Limb (tissue), 2 donors: Measurements from ENCODE around the gene OSBP.
"Not testable (repeated sequence)": the region's sequence is repeated elsewhere in the genome, so short reads cannot be mapped to it uniquely, and the experiment has no call there.

Experiments used
- DNase-seq, 2 donors: peaks; one replicate each; pipeline ENCODE4 v3.0.0-alpha.2; 2016; ENCODE audit errors: extremely low spot score in 2 of 2

The OSBP gene

GRCh38 chr11:59555601-59556114 is 59.9 kb downstream of the OSBP start:
- peak in 1 of 2 donors; percentile 54 for DNase-seq

- DNase-seq, result no peak
Measured at GRCh38 chr11:59553323-59553722, 62.3 kb downstream of the OSBP start.

- no peak for DNase-seq
Measured at GRCh38 chr11:59552844-59553243, 62.7 kb downstream of the OSBP start.

GRCh38 chr11:59551659-59552521 is 63.7 kb downstream of the OSBP start:
- DNase-seq, result peak; percentile 58 to 69

- peak; percentile 85 to 89 for DNase-seq
Measured at GRCh38 chr11:59550842-59551658, 64.5 kb downstream of the OSBP start.

GRCh38 chr11:59550368-59550841 is 65.2 kb downstream of the OSBP start:
- DNase-seq, result peak; percentile 80 to 90

- DNase-seq, result no peak
Measured at GRCh38 chr11:59548309-59548656, 67.3 kb downstream of the OSBP start.

GRCh38 chr11:59547605-59548308 is 67.8 kb downstream of the OSBP start:
- DNase-seq, result not testable (repeated sequence)

GRCh38 chr11:59545179-59546020 is 70.2 kb downstream of the OSBP start:
- no peak for DNase-seq

- no peak for DNase-seq
Measured at GRCh38 chr11:59544869-59545178, 70.8 kb downstream of the OSBP start.

GRCh38 chr11:59543713-59544112 is 71.9 kb downstream of the OSBP start:
- DNase-seq, result not testable (repeated sequence)

- no peak for DNase-seq
Measured at GRCh38 chr11:59542142-59542810, 73.3 kb downstream of the OSBP start.

GRCh38 chr11:59534676-59535075 is 80.9 kb downstream of the OSBP start:
- no peak for DNase-seq

GRCh38 chr11:59532620-59533019 is 83.0 kb downstream of the OSBP start:
- DNase-seq, result no peak

- DNase-seq, result no peak
Measured at GRCh38 chr11:59528711-59529110, 86.9 kb downstream of the OSBP start.
